Colonic mucosa (tissue), 4 donors: ENCODE results near the gene PRAMEF2. TPM values are rescaled to one million over a fixed set of nuclear protein-coding genes. Genes with fewer than 3 reads are reported as not detected.
"Not testable (repeated sequence)": the region's sequence is repeated elsewhere in the genome, so short reads cannot be mapped to it uniquely, and the experiment has no call there.

ENCODE experiments used
- DNase-seq: peaks from one replicate; pipeline ENCODE4 v3.0.0-alpha.2; 2020
- H3K27ac ChIP-seq: fragments of 200-600 bp; one replicate; pipeline ENCODE4 v1.8.0; 2021
- H3K27me3 ChIP-seq: fragments of 200-600 bp; one replicate; pipeline ENCODE4 v1.8.0; 2021
- H3K36me3 ChIP-seq: fragments of 200-600 bp; one replicate; pipeline ENCODE4 v1.8.0; 2021
- H3K4me1 ChIP-seq: fragments of 200-600 bp; one replicate; pipeline ENCODE4 v1.8.0; 2021; ENCODE audit warnings: mild to moderate bottlenecking
- H3K4me3 ChIP-seq: fragments of 200-600 bp; one replicate; pipeline ENCODE4 v1.8.0; 2021
- H3K9ac ChIP-seq, 2 donors: one replicate each; pipeline ENCODE4 v1.7.0; 2013; ENCODE audit warnings: control low read depth in 2 of 2, low read depth in 2 of 2, low read length in 2 of 2
- H3K9me3 ChIP-seq: fragments of 200-600 bp; one replicate; pipeline ENCODE4 v1.8.0; 2021
- intact Hi-C: fragments of 100-400 bp; cut with DNase I; formaldehyde crosslinking; loops from one replicate; pipeline ENCODE4 v1.14.1; 2022
- total RNA-seq, 2 donors: library from RNA; stranded (reverse); fragmentation: NEBNext Ultra II Directional in 1 of 2; extraction: Animal tissue kit (Norgen Biotek cat#: 25700) in 1 of 2; gene quantifications; one replicate each; pipeline ENCODE4 v1.2.1, GENCODE V29; 2021
- TF ChIP-seq, protein P1 (sequence below): fragments of 200-600 bp; IDR thresholded peaks from one replicate; pipeline ENCODE4 v1.8.0; 2022; ENCODE audit warnings: antibody characterized with exemption, mild to moderate bottlenecking
- donor health status: healthy.
- donor health status: DM: no; HTN: no; CAD: no.
- donor health status: DM: no; HTN: no; CAD: no.

The PRAMEF2 gene
- total RNA-seq, 2 donors from 2014 or later = not detected

DNA sequence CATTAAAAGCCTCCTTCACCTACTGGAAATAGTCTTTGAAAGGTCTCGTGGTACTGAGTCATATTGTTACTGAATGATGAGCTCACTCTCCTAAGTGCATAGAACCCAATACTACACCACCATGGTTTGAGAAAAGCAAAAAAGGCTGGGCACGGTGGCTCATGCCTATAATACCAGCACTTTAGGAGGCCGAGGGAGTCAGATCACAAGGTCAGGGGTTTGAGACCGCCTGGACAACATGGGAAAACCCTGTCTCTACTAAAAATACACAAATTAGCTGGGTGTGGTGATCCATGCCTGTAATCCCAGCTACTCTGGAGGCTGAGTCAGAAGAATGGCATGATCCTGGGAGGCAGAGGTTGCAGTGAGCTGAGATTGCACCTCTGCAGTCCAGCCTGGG lies 5.1 kb upstream of the PRAMEF2 start:
- H3K4me3 ChIP-seq = no peak overlapping the region
- TF ChIP-seq, protein P1, sequence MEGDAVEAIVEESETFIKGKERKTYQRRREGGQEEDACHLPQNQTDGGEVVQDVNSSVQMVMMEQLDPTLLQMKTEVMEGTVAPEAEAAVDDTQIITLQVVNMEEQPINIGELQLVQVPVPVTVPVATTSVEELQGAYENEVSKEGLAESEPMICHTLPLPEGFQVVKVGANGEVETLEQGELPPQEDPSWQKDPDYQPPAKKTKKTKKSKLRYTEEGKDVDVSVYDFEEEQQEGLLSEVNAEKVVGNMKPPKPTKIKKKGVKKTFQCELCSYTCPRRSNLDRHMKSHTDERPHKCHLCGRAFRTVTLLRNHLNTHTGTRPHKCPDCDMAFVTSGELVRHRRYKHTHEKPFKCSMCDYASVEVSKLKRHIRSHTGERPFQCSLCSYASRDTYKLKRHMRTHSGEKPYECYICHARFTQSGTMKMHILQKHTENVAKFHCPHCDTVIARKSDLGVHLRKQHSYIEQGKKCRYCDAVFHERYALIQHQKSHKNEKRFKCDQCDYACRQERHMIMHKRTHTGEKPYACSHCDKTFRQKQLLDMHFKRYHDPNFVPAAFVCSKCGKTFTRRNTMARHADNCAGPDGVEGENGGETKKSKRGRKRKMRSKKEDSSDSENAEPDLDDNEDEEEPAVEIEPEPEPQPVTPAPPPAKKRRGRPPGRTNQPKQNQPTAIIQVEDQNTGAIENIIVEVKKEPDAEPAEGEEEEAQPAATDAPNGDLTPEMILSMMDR = no peak
- intact Hi-C loops = no loop called here
- no peaks in the 10 kb centered on the region for H3K9me3 ChIP-seq
- no peak for DNase-seq
- no peaks in the 10 kb centered on the region for H3K4me1 ChIP-seq
- H3K36me3 ChIP-seq = no peaks in the 10 kb centered on the region
- H3K27ac ChIP-seq = no peak overlapping the region
- H3K27me3 ChIP-seq = no peaks in the 10 kb centered on the region
- no peak overlapping the region for H3K9ac ChIP-seq

DNA sequence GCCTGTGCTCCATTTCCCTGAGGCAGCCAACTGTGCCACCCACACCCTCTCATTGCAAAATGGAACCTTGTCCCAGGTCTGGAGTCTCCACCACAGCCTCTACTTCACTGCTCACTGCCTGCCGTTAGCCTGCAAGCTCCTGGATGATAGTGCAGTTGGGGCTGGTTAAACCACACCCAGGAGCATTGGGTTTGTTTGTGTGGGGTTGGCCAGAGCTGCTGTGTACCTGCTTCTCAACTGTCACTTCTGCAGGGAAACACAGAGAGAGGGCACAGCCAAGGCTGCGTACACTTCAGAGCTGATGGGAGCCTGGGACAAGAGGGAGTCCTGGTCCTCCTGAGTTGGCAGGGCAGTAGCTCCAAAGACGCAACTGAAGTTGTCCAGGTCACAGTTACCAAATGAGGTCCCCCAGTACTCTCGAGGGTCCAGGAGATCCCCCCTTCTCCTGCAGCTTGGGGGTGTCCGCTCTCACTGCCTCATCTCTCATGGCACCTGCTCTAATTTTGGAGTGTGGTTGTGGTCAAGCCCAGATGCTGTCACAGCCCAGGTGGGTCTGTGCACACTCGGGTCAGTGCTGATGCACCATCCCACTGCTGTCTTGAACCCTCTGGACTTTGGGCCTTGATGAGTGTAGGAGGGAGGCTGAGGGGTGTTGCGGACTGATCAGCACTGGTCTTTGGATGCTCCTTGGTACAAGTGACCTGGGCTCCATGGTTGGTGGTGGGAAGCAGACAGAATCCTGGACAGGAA lies 6.4 kb downstream of the PRAMEF2 start:
- H3K27ac ChIP-seq, H3K36me3 ChIP-seq, H3K4me3 ChIP-seq, DNase-seq, H3K9ac ChIP-seq, H3K4me1 ChIP-seq, H3K27me3 ChIP-seq, H3K9me3 ChIP-seq, intact Hi-C loops: not testable (repeated sequence)

DNA sequence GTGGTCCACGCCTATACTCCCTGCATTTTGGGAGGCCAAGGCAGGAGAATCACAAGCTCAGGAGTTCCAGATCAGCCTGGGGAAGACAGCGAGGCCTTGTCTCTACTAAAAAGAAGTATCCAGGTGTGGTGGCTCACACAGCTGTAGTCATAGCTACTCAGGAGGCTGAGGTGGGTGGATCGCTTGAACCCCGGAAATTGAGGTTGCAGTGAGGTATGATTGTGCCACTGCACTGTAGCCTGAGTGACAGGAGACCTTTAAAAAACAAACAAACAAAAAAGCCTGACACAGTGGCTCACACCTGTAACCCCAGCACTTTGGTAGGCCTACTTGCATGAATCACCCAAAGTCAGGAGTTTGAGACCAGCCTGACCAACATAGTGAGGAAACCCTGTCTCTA lies 21.6 kb downstream of the PRAMEF2 start:
- DNase-seq, intact Hi-C loops, H3K9ac ChIP-seq, H3K9me3 ChIP-seq, H3K4me3 ChIP-seq, H3K4me1 ChIP-seq, H3K27ac ChIP-seq, H3K27me3 ChIP-seq, H3K36me3 ChIP-seq: not testable (repeated sequence)

DNA sequence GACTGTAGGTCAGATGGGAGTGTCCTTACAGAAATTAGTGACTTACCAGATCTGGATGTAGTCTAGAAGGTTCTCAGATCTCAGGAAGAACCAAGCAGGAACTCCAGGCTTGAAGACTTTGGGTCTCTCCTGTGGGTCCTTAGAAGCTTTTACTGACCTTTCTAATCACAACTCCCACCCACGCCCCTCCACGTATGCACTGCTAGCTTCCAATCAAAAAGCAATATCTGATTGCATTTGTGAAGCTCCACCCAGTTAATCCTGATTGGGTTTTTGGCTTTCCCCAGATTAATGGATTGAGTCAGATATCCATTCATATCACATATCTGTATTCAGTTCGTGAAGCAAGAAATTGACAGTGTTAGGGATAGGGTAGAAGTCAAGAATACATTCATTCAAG lies 29.2 kb downstream of the PRAMEF2 start, which contains the start of gene PRAMEF4:
PRAMEF4 (minus strand) TSS at position 101 of the 400 bp plus-strand sequence. CDS start 2,807 bp downstream, outside the sequence.
- H3K27me3 ChIP-seq, intact Hi-C loops: not testable (repeated sequence)

DNA sequence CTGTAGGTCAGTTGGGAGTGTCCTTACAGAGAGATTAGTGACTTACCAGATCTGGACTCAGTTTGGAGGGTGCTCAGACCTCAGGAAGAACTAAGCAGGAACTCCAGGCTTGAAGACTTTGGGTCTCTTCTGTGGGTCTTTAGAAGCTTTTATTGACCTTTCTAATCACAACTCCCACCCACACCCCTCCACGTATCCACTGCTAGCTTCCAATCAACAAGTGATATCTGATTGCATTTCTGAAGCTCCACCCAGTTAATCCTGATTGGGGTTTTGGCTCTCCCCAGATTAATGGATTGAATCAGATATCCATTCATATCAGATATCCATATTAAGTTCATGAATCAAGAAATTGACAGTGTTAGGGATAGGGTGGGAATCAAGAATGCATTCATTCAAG lies 41.3 kb downstream of the PRAMEF2 start, which contains the start of gene PRAMEF10:
PRAMEF10 (minus strand) TSS at position 101 of the 400 bp plus-strand sequence. CDS start 2,423 bp downstream, outside the sequence.
- H3K27me3 ChIP-seq, H3K4me1 ChIP-seq, H3K9ac ChIP-seq, intact Hi-C loops, H3K9me3 ChIP-seq, H3K4me3 ChIP-seq, H3K27ac ChIP-seq, DNase-seq, H3K36me3 ChIP-seq: not testable (repeated sequence)

More for the DNA sequence above, 29.2 kb downstream of the PRAMEF2 start, which contains the start of gene PRAMEF4:
- not testable (repeated sequence) for H3K27ac ChIP-seq, H3K36me3 ChIP-seq, H3K4me3 ChIP-seq, H3K9me3 ChIP-seq, H3K9ac ChIP-seq, DNase-seq, H3K4me1 ChIP-seq

DNA sequence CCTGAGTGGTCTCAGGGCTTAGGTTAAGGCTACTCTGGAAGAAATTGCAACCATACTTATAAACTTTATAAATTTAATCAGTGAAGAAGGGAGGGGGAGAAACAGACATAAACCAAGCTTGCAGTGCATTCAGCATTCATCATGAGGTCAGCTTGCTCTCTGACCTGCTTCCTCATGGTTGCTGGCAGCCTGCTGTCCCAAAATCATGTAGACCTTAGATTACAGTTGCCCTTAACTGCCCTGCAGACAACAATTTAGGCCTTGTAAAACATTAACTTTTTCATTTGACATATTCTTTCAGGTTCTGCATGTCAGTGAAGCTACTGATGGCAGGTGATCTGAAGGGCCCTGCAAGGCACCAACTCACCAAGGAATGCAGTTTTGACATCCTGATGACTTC lies 42.3 kb downstream of the PRAMEF2 start:
- H3K4me1 ChIP-seq, H3K9ac ChIP-seq, H3K27ac ChIP-seq, H3K27me3 ChIP-seq, intact Hi-C loops, DNase-seq, H3K36me3 ChIP-seq, H3K4me3 ChIP-seq, H3K9me3 ChIP-seq: not testable (repeated sequence)

DNA sequence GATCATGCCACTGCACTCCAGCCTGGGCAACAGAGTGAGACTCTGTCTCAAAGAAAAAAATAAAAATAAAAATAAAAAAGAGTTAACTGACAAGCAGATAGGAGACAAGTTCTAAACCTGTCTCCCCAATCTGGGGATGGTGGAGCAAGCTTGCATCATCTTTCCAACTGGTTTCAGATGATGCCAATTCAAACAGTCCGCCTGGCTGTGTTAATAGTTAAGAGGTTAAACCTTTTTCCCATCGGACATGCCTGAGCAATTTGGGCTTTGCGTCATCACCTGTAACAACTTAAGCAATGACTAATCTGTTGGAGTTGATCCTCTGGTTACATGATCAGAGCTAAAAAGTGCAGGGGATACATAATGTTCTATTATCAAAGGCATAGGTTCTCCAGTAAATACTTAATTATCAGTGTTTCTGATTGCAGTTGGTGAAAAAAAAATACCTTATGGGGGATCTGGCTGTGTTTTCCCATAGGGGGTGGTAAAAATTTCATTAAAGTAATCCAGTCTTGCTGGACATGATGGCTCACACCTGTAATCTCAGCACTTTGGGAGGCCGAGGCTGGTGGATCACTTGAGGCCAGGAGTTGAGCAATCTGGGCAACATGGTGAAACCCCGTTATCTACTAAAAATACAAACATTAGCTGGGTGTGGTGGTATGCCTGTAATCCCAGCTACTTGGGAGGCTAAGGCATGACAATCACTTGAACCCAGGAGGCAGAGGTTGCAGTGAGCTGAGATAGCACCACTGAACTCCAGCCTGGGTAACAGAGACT lies 47.1 kb downstream of the PRAMEF2 start:
- H3K27ac ChIP-seq, H3K4me3 ChIP-seq, DNase-seq, H3K9ac ChIP-seq, H3K9me3 ChIP-seq, H3K36me3 ChIP-seq, H3K27me3 ChIP-seq, H3K4me1 ChIP-seq, intact Hi-C loops: not testable (repeated sequence)

Other genes with a start within 250 kb of the PRAMEF2 start
- gene DHRS3, start 238.9 kb upstream of the PRAMEF2 start, total RNA-seq = 100 to 1,000 TPM in 1 of 2 donors, 10 to 100 TPM in 1; 69.6 to 120 TPM
- gene AADACL4, start 213.0 kb upstream of the PRAMEF2 start, total RNA-seq = not detected
- gene AADACL3, start 141.0 kb upstream of the PRAMEF2 start, total RNA-seq = not detected
- gene CFAP107, start 110.9 kb upstream of the PRAMEF2 start, total RNA-seq = not detected
- not detected for gene PRAMEF12, start 83.3 kb upstream of the PRAMEF2 start, total RNA-seq
- gene PRAMEF1, start 65.7 kb upstream of the PRAMEF2 start, total RNA-seq = not detected
- not detected for gene PRAMEF11, start 25.7 kb upstream of the PRAMEF2 start, total RNA-seq
- not detected for gene HNRNPCL1, start 8.4 kb upstream of the PRAMEF2 start, total RNA-seq
- not detected for gene PRAMEF4, start 29.1 kb downstream of the PRAMEF2 start, total RNA-seq
- not detected for gene PRAMEF10, start 41.2 kb downstream of the PRAMEF2 start, total RNA-seq
- not detected for gene PRAMEF7, start 59.5 kb downstream of the PRAMEF2 start, total RNA-seq
- not detected for gene PRAMEF6, start 90.5 kb downstream of the PRAMEF2 start, total RNA-seq
- gene PRAMEF27, start 199.5 kb downstream of the PRAMEF2 start, total RNA-seq = not detected
- not detected for gene HNRNPCL3, start 203.7 kb downstream of the PRAMEF2 start, total RNA-seq
- not detected for gene PRAMEF25, start 213.7 kb downstream of the PRAMEF2 start, total RNA-seq